Neural cell (in vitro differentiated cells): Measurements from ENCODE around the gene CHI3L1.

ENCODE experiments used
- EP300 ChIP-seq: fragments of 450-650 bp; conservative IDR thresholded peaks from 2 replicates; pipeline ENCODE4 v1.6.1; 2014; ENCODE audit warnings: antibody characterized with exemption, mild to moderate bottlenecking, moderate library complexity; ENCODE audit not compliant: poor library complexity, severe bottlenecking
- EZH2 ChIP-seq: fragments of 200-600, 300-800 bp; shearing (Covaris generic), sonication (generic); IDR thresholded peaks from 2 replicates; pipeline ENCODE4 v1.6.1; 2014; ENCODE audit warnings: antibody characterized with exemption, low read length, borderline replicate concordance, mild to moderate bottlenecking; ENCODE audit not compliant: insufficient read depth, poor library complexity, severe bottlenecking
- MXI1 ChIP-seq: fragments of 450-650 bp; conservative IDR thresholded peaks from 2 replicates; pipeline ENCODE4 v1.6.1; 2014; ENCODE audit warnings: antibody characterized with exemption, mild to moderate bottlenecking; ENCODE audit not compliant: poor library complexity, severe bottlenecking
- POLR2AphosphoS5 ChIP-seq: IDR thresholded peaks from 2 replicates; pipeline ENCODE4 v1.6.1; 2012
- RAD21 ChIP-seq: fragments of 450-650 bp; conservative IDR thresholded peaks from 2 replicates; pipeline ENCODE4 v1.6.1; 2014; ENCODE audit warnings: antibody characterized with exemption, mild to moderate bottlenecking, moderate library complexity
- TF ChIP-seq, protein P1 (sequence below): fragments of 450-650 bp; IDR thresholded peaks from 2 replicates; pipeline ENCODE4 v1.5.1; 2014; ENCODE audit warnings: antibody characterized with exemption, mild to moderate bottlenecking, moderate library complexity; ENCODE audit not compliant: poor library complexity, severe bottlenecking
- TF ChIP-seq, protein P2 (sequence below): IDR thresholded peaks from 2 replicates; pipeline ENCODE4 v1.6.1; 2012; ENCODE audit warnings: borderline replicate concordance

DNA sequence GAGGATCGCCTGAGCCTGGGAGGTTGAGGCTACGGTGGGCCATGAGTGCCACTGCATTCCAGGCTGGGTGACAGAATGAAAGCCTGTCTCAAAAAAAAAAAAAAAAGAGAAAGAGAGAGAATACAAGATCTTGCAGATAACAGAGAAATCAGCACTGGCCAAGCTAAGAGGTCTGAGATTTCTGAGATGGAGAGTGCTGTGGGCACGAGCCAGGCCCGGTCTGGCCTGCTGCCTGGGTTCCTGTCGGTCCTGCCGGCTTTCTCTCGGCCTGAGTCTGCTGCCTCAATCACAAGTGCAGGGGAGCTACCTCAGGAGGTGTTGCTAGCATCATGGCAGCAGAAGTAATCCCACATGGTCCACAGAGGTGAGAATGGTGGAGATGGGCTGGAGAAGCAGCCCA is 40.0 kb downstream of the CHI3L1 start:
- TF ChIP-seq POLR2AphosphoS5 (no peak), MXI1 (no peak), RAD21 (no peak), EZH2 (no peak), EP300 (no peak)
- TF ChIP-seq, protein P1, sequence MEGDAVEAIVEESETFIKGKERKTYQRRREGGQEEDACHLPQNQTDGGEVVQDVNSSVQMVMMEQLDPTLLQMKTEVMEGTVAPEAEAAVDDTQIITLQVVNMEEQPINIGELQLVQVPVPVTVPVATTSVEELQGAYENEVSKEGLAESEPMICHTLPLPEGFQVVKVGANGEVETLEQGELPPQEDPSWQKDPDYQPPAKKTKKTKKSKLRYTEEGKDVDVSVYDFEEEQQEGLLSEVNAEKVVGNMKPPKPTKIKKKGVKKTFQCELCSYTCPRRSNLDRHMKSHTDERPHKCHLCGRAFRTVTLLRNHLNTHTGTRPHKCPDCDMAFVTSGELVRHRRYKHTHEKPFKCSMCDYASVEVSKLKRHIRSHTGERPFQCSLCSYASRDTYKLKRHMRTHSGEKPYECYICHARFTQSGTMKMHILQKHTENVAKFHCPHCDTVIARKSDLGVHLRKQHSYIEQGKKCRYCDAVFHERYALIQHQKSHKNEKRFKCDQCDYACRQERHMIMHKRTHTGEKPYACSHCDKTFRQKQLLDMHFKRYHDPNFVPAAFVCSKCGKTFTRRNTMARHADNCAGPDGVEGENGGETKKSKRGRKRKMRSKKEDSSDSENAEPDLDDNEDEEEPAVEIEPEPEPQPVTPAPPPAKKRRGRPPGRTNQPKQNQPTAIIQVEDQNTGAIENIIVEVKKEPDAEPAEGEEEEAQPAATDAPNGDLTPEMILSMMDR = no peak
- TF ChIP-seq, protein P2, sequence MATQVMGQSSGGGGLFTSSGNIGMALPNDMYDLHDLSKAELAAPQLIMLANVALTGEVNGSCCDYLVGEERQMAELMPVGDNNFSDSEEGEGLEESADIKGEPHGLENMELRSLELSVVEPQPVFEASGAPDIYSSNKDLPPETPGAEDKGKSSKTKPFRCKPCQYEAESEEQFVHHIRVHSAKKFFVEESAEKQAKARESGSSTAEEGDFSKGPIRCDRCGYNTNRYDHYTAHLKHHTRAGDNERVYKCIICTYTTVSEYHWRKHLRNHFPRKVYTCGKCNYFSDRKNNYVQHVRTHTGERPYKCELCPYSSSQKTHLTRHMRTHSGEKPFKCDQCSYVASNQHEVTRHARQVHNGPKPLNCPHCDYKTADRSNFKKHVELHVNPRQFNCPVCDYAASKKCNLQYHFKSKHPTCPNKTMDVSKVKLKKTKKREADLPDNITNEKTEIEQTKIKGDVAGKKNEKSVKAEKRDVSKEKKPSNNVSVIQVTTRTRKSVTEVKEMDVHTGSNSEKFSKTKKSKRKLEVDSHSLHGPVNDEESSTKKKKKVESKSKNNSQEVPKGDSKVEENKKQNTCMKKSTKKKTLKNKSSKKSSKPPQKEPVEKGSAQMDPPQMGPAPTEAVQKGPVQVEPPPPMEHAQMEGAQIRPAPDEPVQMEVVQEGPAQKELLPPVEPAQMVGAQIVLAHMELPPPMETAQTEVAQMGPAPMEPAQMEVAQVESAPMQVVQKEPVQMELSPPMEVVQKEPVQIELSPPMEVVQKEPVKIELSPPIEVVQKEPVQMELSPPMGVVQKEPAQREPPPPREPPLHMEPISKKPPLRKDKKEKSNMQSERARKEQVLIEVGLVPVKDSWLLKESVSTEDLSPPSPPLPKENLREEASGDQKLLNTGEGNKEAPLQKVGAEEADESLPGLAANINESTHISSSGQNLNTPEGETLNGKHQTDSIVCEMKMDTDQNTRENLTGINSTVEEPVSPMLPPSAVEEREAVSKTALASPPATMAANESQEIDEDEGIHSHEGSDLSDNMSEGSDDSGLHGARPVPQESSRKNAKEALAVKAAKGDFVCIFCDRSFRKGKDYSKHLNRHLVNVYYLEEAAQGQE = no peak
